AG04449 (cell line): ENCODE measurements around the gene PRKD1.
"Not testable (repeated sequence)": the region's sequence is repeated elsewhere in the genome, so short reads cannot be mapped to it uniquely, and the experiment has no call there.

Source experiments
- CTCF ChIA-PET: fragments of 350-600 bp; formaldehyde crosslinking; extraction: SDS; loops from one replicate; lab custom pipeline; 2021; ENCODE audit warnings: antibody characterized with exemption; lab: Yijun Ruan, JAX
- POLR2A ChIA-PET: fragments of 400-600, 350-600 bp; formaldehyde crosslinking; extraction: SDS; loops from one replicate; lab custom pipeline; 2020; ENCODE audit warnings: antibody characterized with exemption, inconsistent platforms; lab: Yijun Ruan, JAX
- DNase-seq: peaks from one replicate; pipeline ENCODE4 v3.0.0-alpha.2; 2010; ENCODE audit warnings: low read depth, low spot score
- H3K4me3 ChIP-seq: 2 replicates; pipeline ENCODE4 v1.5.1; 2011; ENCODE audit warnings: low read depth, mild to moderate bottlenecking, control low read depth, low read length
- CTCF ChIP-seq: IDR thresholded peaks from one replicate; pipeline ENCODE4 v1.5.1; 2011; ENCODE audit warnings: mild to moderate bottlenecking, moderate library complexity, low read length, control low read depth, inconsistent platforms; ENCODE audit not compliant: insufficient read depth; ENCODE audit errors: missing control alignments

PRKD1 gene

GRCh38 chr14:29735459-29735858, 192.2 kb downstream of the PRKD1 start:
- ChIA-PET CTCF (interaction anchor here (1.2 to 1.4 kb wide), 2 partner anchors 11 to 16 kb away, joined by 3 to 4 read pairs; no protein-coding TSS in a partner anchor), POLR2A (no interaction called here)
- no peak overlapping the region for H3K4me3 ChIP-seq
- TF ChIP-seq CTCF: no peak
- no peak for DNase-seq

DNA sequence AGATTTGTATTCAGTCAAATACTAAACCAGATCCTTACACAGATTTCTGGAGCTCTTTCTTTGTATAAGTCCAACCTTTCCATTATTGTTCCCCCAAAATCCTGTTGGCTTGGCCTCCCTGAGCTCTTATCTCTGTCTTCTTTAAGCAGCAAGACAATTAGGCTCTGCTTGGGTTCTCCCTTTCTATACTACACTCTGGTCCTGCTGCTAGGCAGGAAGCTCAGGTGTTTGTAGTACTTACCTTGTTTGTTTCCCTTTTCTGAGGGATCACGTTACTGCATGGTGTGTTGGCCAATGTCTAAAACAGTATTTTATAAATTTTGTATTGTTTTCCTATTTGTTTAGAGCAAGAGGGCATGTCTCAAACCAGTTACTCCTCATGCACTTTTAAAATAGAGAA, 192.9 kb downstream of the PRKD1 start:
- H3K4me3 ChIP-seq: no peak overlapping the region
- ChIA-PET POLR2A (no interaction called here), CTCF (interaction anchor here (1.1 to 1.2 kb wide), 2 partner anchors 15 to 17 kb away, joined by 3 to 4 read pairs; no protein-coding TSS in a partner anchor)
- no peak for TF ChIP-seq CTCF
- no peak for DNase-seq

DNA sequence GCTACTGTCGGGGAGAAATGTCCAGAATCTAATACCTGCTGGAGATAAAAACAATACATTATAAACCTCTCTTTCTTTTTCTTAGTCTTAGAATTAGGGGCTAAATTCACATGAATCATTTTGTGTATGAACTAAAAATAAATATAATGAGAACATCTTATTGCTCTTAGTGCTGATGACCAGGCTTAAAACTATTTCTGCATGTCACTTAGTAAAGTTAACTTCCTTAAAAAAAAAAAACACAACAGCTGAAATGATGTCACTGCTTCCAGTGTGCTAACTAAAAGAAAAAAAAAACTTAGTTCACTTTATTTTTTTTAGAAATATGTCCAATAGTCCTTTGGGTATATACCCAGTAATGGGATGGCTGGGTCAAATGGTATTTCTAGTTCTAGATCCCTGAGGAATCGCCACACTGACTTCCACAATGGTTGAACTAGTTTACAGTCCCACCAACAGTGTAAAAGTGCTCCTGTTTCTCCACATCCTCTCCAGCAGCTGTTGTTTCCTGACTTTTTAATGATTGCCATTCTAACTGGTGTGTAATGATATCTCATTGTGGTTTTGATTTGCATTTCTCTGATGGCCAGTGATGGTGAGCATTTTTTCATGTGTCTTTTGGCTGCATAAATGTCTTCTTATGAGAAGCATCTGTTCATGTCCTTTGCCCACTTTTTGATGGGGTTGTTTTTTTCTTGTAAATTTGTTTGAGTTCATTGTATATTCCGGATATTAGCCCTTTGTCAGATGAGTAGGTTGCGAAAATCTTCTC, 200.9 kb downstream of the PRKD1 start:
- peak; percentile 29 for DNase-seq
- POLR2A ChIA-PET: interaction anchor here (0.6 kb wide), 1 partner anchor 127 kb away, joined by 3 read pairs; no protein-coding TSS in a partner anchor
- CTCF ChIA-PET, H3K4me3 ChIP-seq: not testable (repeated sequence)

GRCh38 chr14:29724991-29725390, 202.7 kb downstream of the PRKD1 start:
- CTCF ChIA-PET: interaction anchor here (1.1 kb wide), 1 partner anchor 11 kb away, joined by 3 read pairs; no protein-coding TSS in a partner anchor
- H3K4me3 ChIP-seq: no peak overlapping the region
- no peak for DNase-seq
- no peak for TF ChIP-seq CTCF
- POLR2A ChIA-PET: no interaction called here

DNA sequence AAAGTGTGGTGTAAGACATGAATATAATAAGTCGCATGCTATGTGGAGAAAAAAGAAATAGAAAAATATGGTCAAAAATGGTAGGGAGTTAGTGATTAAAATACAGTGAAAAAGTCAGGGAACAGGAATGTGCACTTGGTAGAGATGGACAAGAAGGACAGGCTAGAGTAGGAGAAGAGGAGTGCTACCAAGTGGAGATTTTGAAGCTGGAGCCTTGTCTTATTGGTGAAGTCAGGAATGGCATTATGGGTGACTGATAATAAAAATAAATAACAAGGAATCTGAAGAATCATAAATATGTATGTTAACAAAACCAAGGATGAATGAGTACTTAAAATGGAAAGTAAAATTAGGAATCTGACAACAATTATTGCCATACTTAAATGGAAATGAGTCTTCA, 204.8 kb downstream of the PRKD1 start:
- no peak for DNase-seq
- CTCF ChIA-PET: no interaction called here
- POLR2A ChIA-PET: no interaction called here
- no peak overlapping the region for H3K4me3 ChIP-seq
- no peak for TF ChIP-seq CTCF

DNA sequence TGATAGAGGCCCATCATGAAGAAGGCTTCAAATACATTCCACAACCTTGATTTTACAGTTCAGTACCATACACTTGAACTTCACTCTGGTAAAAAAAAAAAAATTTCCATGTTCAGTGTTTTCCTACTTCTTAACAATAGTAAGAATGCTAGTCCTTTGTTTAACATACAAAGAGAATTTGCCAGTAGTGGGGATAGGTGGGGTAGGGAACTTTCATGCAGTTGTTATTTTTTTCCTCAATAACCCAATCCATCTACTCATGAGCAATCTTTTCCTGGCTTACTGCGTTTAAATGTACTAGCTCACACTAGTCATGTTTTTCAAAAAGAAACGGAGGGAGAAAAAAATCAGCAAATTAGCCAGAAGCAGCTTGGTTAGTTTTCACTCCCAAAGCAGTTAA, 206.1 kb downstream of the PRKD1 start:
- TF ChIP-seq CTCF: no peak
- ChIA-PET POLR2A (no interaction called here), CTCF (no interaction called here)
- no peak overlapping the region for H3K4me3 ChIP-seq
- DNase-seq: no peak
